Panc1 (cell line): ENCODE measurements around the gene RFPL2.

Experiments used
- POLR2AphosphoS5 ChIP-seq: IDR thresholded peaks from 2 replicates; pipeline ENCODE4 v1.6.1; 2012; ENCODE audit warnings: mild to moderate bottlenecking, low read depth, low read length, moderate library complexity
- TF ChIP-seq, protein P1 (sequence below): fragments of 450-650 bp; IDR thresholded peaks from 2 replicates; pipeline ENCODE4 v1.5.1; 2017; ENCODE audit warnings: mild to moderate bottlenecking

DNA sequence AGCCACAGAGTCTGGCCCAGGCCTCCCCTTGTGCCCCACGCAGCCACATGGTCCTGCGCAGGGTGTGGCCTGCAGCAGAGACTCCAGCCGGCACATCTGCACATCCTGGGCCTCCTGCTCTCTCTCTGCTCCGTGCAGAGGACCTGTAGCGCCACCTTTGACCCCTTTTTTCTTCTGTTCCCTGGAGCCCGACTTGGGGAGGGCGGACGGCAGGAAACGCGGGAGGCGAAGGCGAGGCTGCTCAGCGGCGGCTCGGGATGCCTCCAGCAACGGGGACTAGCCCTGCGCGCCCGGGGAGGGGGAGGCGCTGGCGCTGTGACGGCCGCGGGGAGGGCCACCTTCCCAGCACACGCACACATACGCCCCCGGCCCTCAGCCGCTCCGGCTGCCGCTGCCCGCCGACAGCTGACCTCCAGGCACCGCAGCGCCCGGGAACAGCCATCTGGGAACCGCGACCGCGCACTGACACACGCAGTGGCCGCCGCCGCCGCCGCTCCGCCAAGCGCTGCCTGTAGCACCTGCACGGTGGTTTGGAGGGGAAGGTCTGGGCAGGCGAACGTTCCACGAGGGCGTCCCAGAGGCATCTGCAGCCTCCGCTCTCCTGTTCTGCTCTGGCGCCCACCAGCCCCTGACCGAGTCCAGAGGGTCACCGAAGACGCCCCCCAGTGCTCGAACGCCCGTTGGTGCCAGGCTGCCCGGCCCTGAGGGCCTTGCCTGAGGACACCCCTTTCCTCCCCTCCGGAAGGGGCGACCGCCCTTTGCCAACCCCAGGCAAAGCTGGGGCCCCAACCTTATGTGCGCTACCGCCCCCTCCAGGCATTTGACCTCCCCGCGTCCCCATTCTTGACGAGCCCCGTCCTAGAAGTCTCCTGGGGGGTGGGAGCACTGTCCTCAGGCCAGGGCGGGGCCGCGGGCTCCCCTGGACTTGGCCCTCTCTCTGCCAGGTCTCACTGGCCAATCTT lies 28.9 kb downstream of the RFPL2 start:
- TF ChIP-seq, protein P1, sequence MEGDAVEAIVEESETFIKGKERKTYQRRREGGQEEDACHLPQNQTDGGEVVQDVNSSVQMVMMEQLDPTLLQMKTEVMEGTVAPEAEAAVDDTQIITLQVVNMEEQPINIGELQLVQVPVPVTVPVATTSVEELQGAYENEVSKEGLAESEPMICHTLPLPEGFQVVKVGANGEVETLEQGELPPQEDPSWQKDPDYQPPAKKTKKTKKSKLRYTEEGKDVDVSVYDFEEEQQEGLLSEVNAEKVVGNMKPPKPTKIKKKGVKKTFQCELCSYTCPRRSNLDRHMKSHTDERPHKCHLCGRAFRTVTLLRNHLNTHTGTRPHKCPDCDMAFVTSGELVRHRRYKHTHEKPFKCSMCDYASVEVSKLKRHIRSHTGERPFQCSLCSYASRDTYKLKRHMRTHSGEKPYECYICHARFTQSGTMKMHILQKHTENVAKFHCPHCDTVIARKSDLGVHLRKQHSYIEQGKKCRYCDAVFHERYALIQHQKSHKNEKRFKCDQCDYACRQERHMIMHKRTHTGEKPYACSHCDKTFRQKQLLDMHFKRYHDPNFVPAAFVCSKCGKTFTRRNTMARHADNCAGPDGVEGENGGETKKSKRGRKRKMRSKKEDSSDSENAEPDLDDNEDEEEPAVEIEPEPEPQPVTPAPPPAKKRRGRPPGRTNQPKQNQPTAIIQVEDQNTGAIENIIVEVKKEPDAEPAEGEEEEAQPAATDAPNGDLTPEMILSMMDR: no peak
- no peak for TF ChIP-seq POLR2AphosphoS5
